ENCODE data around the gene TIMP3.

DNA sequence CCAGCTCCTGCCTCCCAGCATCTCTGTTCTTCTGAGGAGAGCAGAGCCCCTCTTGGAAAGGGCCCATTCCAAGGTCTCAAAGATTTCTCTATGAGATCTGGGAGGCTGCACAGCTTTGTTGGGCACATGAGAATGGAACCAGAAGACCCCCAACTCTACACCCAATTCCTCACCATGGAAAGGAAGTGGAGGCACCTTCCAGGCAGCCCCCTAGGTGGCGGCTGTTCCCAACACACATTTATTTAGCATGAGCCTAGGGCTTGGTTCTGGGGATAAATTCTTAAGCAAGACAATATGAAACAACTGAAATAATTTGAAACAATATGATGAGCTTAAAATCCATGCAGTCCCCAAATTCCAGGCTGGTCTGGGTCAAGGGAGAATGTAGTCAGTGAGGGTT lies 100.4 kb downstream of the TIMP3 start:
- TF ChIP-seq, protein P1, sequence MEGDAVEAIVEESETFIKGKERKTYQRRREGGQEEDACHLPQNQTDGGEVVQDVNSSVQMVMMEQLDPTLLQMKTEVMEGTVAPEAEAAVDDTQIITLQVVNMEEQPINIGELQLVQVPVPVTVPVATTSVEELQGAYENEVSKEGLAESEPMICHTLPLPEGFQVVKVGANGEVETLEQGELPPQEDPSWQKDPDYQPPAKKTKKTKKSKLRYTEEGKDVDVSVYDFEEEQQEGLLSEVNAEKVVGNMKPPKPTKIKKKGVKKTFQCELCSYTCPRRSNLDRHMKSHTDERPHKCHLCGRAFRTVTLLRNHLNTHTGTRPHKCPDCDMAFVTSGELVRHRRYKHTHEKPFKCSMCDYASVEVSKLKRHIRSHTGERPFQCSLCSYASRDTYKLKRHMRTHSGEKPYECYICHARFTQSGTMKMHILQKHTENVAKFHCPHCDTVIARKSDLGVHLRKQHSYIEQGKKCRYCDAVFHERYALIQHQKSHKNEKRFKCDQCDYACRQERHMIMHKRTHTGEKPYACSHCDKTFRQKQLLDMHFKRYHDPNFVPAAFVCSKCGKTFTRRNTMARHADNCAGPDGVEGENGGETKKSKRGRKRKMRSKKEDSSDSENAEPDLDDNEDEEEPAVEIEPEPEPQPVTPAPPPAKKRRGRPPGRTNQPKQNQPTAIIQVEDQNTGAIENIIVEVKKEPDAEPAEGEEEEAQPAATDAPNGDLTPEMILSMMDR (IDR thresholded peaks at IDR 0.05; ENCODE audit: poor library complexity, severe bottlenecking): no peak
- TF ChIP-seq EZH2 (IDR thresholded peaks at IDR 0.05; ENCODE audit: borderline replicate concordance, insufficient read depth, low read length, poor library complexity, severe bottlenecking) (no peak), EP300 (conservative IDR thresholded peaks at IDR 0.05; ENCODE audit: poor library complexity, severe bottlenecking) (no peak), POLR2AphosphoS5 (IDR thresholded peaks at IDR 0.05) (no peak), RAD21 (conservative IDR thresholded peaks at IDR 0.05) (no peak), TAF1 (IDR thresholded peaks at IDR 0.05; ENCODE audit: low read depth) (no peak)
